GM15510 (cell line): ENCODE data around the gene ZNF688.

Experiments
- POLR2A ChIP-seq: IDR thresholded peaks from 3 replicates; pipeline ENCODE4 v1.6.1; 2011; ENCODE audit warnings: borderline replicate concordance; ENCODE audit not compliant: insufficient read length; ENCODE audit errors: extremely low read depth

ZNF688 gene

DNA sequence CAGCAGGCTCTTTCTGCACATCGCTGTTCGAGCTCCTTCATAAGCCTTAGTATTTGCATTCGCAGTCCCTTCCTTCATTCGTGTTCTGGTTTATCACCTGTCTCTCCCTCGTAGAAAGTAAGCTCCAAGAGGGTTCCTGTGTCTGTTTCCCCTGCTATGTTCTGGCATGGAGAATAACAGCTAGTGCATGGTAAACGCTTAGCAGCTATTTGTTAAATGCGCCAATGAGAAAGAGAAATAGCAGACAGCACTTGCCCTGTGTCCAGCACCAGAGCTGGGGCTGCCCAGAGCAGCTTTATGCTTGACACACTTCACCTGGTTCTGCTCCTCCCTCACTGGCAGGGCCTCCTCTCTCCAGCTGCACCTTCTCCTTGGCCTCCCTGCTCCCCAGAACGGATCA is 5.5 kb downstream of the ZNF688 start:
- no peak for TF ChIP-seq POLR2A

DNA sequence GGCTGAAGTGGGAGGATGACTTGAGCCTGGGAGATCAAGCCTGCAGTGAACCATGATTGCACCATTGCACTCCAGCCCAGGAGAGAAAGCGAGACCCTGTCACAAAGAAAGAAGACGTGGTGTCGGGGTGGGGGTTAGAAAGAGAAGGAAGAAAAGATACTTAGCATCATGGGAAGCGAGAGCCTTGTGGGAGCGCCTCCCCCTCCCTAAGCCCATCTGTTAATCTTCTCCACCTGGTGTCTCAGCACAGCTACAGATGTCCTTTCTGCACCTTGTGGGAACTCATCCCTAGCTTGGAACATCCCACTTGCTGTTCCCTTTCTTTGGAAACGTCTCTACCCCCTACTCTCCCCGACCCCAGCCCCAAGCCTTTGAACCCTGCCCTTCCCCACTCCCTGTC is 6.0 kb downstream of the ZNF688 start:
- TF ChIP-seq POLR2A = no peak

GRCh38 chr16:30562021-30562420 is 9.5 kb downstream of the ZNF688 start:
- no peak for TF ChIP-seq POLR2A

GRCh38 chr16:30561089-30561816 is 10.3 kb downstream of the ZNF688 start:
- TF ChIP-seq POLR2A = peak; percentile 49

DNA sequence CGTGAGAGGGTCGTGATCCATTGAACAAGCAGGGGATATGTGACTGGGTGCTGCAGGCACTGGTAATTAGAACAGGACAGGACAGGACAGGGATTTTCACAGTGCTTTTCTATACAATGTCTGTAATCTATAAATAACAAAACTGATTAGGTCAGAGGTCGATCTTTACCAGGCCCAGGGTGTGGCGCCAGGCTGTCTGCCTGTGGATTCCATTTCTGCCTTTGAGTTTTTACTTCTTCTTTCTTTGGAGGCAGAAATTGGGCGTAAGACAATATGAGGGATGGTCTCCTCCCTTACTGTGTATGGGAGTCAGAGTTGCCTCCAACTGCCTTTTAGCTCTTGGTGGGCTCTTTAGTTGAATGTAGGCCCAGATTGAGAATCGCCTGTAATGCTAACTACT is 11.8 kb downstream of the ZNF688 start:
- TF ChIP-seq POLR2A = no peak

GRCh38 chr16:30558789-30559377 is 12.6 kb downstream of the ZNF688 start:
- no peak for TF ChIP-seq POLR2A

DNA sequence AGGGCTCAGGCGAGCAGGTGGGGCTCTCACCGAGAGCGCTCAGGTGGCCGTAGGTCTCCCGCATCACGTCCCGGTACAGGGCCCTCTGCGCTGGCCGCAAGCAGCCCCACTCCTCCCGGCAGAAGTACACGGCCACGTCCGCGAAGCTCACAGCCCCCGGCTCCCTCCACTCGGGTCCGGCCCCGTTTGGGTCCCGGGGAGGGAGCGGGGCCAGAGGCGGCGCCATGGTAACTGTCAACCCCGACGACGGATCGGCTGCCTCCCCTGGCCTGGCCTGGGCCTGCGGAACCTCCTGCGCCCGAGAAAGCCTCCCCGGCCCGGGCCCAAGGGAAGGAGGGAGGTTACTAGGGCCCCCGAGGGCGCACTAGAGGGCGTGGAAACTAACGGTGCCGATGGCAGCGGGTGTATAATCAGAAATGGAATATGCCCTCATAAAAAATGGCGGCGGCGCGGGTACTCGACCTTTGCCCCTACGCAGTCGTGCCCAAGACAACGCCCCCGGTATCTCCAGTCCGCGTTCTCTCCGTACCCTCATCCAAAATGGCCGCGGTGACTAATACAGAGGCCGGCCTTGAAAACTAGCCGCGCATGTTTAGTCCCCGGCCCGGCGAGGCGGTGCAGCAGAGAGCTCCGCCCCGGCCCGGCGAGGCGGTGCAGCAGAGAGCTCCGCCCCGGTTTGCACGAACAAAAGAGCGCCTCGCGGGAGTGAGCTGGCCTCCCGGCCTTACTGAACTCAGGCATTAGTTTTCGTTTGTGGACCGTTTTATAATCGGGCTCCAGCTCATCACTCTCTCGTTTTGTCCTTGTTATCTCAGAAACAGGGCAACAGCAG is 13.3 kb downstream of the ZNF688 start, which contains the start of gene ZNF764:
Gene ZNF764, minus strand, starts transcription at position 418 of the 832 bp plus-strand sequence. Its CDS starts 192 bp downstream, at position 226.
- TF ChIP-seq POLR2A = peak; percentile 76

DNA sequence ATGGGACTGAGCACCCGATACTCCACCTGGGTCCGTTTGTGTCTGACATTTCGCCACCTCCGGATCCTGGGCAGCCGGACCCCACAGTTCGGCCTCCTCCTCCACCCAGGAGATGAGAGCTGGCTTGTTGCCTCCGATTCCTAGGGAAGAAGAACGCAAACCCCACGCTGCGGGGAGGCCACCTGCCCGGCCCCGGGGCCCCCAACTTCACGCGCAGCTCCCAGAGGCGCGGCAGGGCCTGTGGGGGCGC is 13.9 kb downstream of the ZNF688 start:
- no peak for TF ChIP-seq POLR2A

DNA sequence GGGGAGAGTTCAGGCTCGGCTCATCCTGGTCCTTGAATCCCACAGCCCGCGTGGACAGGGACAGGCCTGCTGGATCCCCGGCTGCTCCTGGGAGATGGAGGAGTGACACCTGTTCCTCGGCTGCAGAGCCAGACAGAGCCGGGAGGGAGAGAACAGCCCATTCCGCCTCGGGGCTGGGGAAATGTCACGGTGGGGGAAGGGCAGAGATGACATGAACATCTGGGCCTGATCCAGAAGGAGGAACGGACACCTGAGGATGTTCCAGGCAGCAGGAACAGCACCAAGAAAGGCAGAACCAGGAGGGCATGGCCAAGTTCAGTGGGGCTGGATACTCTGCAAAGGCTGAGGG is 15.4 kb downstream of the ZNF688 start:
- no peak for TF ChIP-seq POLR2A

DNA sequence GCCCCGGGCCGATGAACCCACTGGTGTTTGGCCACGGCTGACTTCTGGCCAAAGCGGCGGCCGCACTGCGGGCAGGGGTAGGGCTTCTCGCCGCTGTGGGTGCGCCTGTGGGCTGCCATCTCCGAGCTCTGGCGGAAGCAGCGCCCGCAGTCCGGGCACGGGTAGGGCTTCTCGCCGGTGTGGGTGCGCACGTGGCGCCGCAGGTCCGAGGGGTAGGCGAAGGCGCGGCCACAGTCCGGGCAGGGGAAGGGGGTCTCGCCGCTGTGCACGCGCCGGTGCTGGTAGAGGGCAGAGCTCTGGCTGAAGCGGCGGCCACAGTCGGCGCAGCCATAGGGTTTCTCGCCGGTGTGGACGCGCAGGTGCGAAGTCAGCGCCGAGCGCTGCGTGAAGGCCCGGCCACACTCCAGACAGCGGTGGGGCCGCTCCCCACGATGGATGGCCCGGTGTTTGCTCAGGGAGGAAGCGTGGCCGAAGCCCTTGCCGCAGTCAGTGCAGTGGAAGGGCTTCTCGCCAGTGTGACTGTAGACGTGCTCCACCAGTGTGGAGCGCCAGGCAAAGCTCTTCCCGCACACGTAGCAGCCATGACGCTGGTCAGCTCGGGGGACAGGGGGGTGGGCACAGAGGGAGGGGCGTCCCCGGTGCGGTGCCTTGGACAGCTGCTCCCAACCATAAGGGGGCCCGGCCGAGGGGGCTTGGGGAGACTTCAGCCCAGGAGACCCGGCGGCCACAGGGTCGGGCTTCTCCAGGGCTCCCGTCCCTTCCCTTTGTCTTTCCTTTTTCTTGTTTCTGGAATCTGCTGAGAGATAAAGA is 16.0 kb downstream of the ZNF688 start:
- TF ChIP-seq POLR2A = no peak

- no peak for TF ChIP-seq POLR2A
Observed at GRCh38 chr16:30554557-30555314, 16.8 kb downstream of the ZNF688 start.

DNA sequence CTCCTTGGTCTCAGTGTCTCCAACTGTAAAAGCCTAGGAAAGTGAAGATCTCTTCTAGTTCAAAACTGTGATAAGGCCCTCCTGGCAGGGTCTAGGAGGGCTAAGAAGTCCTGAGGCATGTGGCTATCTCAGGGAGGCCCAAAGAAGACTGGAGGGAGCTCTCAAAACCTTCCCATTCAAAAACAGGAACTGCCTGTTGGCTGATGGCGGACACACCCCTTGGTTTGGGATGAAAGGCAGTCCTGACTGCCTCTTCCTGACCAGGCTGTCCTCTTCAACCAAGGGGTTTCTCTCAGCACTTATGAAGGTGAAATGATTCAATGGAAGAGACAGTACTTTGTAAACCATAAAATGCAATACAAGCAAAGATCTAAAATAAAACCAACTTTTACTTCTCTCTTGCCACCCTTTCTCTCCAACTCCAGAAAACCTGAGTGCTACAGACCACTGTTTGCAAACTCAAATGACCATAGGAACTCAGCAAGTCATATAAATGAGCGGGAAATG is 18.1 kb downstream of the ZNF688 start:
- no peak for TF ChIP-seq POLR2A

DNA sequence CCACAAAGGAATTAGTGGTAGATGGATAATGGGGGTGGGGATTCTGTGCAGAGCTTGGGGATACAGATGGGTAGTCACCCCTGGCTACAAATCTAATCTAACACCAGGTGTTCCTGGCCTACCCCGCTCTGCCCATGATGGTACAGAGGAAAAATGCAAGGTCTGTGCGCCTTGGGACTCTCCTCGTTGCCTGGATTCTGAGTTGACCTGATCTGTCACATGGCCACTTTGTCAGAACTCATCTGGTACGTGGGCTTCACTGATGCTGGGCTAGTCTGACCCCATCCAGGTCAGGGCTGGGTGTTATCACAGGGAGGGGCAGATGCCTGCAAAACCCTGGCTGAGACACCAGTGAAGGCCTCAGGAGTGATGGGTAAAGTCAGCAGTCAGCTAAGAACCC is 18.6 kb downstream of the ZNF688 start:
- no peak for TF ChIP-seq POLR2A

GRCh38 chr16:30551781-30552180 is 19.7 kb downstream of the ZNF688 start:
- TF ChIP-seq POLR2A = no peak

DNA sequence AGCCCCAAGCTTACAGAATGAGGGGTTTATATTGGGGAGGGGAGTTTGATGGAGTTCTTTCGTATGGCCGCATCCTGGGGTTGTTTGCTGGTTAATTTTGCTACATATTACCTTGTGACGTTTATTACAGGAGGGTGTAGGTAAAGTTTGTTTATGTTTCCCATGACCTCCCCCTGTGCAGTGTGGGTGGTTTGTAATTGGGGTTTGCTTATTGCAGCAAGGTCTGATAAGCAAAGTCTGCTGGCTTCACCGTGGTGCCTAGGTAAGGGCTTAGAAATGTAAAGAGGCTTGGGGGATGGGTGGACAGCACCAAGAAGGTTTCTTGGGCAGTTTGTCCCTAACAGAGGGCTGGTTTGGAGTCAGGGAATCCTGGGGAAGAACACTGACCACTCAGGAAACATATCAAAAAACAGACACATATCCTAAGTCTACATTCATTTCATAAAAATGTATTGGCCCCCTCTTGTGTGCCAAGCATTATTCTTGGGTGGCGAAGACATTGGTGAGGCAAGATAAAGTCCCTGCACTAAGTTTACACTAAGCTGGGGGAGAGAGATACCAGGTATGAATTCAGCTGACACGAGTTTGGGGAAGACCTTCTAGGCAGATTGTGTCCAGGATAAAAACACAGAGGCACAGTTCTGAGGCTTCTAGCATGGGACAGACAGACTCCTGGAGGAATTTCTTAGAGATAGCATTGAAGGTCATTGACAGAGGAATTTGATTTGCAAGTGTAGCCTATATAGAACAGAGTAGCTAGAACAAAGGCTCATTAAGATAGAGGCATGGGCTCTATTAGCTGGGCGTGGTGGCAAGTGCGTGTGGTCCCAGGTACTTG is 22.9 kb downstream of the ZNF688 start:
- TF ChIP-seq POLR2A = no peak
